ENCODE data around the gene OSTF1. TPM values are rescaled to one million over a fixed set of nuclear protein-coding genes. Genes with fewer than 3 reads are reported as not detected.

Gene OSTF1
- polyA plus RNA-seq, 1 donor from 2014 or later, result 8.8 TPM

DNA sequence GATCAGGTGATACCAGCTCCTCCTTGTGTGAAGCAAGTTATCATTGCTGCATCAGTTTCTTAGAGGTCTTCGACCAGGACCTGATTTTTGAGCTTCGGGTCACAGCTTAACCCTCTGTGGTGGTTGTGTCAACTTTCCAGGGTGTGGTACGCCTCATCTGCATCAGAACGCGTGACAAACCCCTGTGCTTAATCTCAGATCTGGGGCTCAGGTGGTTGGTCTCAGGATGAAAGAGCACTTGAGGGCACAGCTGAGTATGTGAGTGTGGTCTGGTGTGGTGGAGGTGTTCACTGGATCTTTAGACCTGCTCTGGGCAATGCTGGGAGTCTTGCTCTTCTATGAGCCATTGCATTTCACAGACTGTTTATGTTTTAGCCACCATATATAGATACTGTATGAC is 64.1 kb downstream of the OSTF1 start:
- TF ChIP-seq MXI1 (conservative IDR thresholded peaks at IDR 0.05; ENCODE audit: poor library complexity, severe bottlenecking) (no peak), POLR2AphosphoS5 (IDR thresholded peaks at IDR 0.05) (no peak), SMC3 (conservative IDR thresholded peaks at IDR 0.05; ENCODE audit: poor library complexity) (no peak), TAF1 (IDR thresholded peaks at IDR 0.05; ENCODE audit: low read depth) (no peak), EP300 (conservative IDR thresholded peaks at IDR 0.05; ENCODE audit: poor library complexity, severe bottlenecking) (no peak), RAD21 (conservative IDR thresholded peaks at IDR 0.05) (no peak), EZH2 (IDR thresholded peaks at IDR 0.05; ENCODE audit: borderline replicate concordance, insufficient read depth, low read length, poor library complexity, severe bottlenecking) (no peak)
- TF ChIP-seq, protein P1, sequence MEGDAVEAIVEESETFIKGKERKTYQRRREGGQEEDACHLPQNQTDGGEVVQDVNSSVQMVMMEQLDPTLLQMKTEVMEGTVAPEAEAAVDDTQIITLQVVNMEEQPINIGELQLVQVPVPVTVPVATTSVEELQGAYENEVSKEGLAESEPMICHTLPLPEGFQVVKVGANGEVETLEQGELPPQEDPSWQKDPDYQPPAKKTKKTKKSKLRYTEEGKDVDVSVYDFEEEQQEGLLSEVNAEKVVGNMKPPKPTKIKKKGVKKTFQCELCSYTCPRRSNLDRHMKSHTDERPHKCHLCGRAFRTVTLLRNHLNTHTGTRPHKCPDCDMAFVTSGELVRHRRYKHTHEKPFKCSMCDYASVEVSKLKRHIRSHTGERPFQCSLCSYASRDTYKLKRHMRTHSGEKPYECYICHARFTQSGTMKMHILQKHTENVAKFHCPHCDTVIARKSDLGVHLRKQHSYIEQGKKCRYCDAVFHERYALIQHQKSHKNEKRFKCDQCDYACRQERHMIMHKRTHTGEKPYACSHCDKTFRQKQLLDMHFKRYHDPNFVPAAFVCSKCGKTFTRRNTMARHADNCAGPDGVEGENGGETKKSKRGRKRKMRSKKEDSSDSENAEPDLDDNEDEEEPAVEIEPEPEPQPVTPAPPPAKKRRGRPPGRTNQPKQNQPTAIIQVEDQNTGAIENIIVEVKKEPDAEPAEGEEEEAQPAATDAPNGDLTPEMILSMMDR (IDR thresholded peaks at IDR 0.05; ENCODE audit: poor library complexity, severe bottlenecking), result no peak
- TF ChIP-seq, protein P2, sequence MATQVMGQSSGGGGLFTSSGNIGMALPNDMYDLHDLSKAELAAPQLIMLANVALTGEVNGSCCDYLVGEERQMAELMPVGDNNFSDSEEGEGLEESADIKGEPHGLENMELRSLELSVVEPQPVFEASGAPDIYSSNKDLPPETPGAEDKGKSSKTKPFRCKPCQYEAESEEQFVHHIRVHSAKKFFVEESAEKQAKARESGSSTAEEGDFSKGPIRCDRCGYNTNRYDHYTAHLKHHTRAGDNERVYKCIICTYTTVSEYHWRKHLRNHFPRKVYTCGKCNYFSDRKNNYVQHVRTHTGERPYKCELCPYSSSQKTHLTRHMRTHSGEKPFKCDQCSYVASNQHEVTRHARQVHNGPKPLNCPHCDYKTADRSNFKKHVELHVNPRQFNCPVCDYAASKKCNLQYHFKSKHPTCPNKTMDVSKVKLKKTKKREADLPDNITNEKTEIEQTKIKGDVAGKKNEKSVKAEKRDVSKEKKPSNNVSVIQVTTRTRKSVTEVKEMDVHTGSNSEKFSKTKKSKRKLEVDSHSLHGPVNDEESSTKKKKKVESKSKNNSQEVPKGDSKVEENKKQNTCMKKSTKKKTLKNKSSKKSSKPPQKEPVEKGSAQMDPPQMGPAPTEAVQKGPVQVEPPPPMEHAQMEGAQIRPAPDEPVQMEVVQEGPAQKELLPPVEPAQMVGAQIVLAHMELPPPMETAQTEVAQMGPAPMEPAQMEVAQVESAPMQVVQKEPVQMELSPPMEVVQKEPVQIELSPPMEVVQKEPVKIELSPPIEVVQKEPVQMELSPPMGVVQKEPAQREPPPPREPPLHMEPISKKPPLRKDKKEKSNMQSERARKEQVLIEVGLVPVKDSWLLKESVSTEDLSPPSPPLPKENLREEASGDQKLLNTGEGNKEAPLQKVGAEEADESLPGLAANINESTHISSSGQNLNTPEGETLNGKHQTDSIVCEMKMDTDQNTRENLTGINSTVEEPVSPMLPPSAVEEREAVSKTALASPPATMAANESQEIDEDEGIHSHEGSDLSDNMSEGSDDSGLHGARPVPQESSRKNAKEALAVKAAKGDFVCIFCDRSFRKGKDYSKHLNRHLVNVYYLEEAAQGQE (IDR thresholded peaks at IDR 0.05; ENCODE audit: borderline replicate concordance), result no peak
- Histone ChIP-seq H2AFZ (ENCODE audit: low read depth, low read length) (no peak overlapping the region), H4K20me1 (ENCODE audit: insufficient read depth) (no peaks in the 10 kb centered on the region), H3K4me2 (ENCODE audit: low read length) (no peak overlapping the region), H3K36me3 (ENCODE audit: insufficient read depth, low read length) (no peaks in the 10 kb centered on the region), H3F3A (ENCODE audit: insufficient read depth, low read length, poor library complexity, severe bottlenecking) (no peaks in the 10 kb centered on the region), H3K27me3 (ENCODE audit: insufficient read depth, low read depth, low read length) (no peaks in the 10 kb centered on the region), H3K9me3 (ENCODE audit: low read length) (no peaks in the 10 kb centered on the region), H3K79me2 (replicated peaks; ENCODE audit: insufficient read depth, low read length) (no peaks in the 10 kb centered on the region), H3K9me2 (ENCODE audit: insufficient read depth, low read length) (no peaks in the 10 kb centered on the region), H3K27ac (ENCODE audit: low read length) (no peak overlapping the region), H3K4me3 (ENCODE audit: low read length) (no peak overlapping the region), H3K9ac (ENCODE audit: low read length) (no peak overlapping the region)

DNA sequence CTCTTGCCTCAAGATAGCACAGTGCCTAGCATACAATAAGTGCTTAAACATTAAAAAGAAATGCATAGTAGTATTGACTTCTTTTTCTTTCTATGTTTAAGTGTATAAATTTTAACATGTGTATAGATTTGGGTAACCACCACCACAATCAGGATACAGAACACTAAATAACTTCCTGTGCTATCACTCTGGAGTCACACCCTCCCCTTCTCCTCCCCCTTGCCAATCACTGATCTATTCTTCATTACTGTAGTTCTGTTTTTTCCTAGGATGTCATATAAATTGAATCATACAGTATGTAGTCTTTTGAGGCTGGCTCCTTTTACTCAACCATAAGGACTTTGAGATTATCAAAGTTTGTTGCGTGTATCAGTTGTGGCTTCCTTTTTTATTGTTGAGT is 68.5 kb downstream of the OSTF1 start:
- Histone ChIP-seq H3F3A (ENCODE audit: insufficient read depth, low read length, poor library complexity, severe bottlenecking) (no peaks in the 10 kb centered on the region), H2AFZ (ENCODE audit: low read depth, low read length) (no peak overlapping the region), H3K27me3 (ENCODE audit: insufficient read depth, low read depth, low read length) (no peaks in the 10 kb centered on the region), H3K27ac (ENCODE audit: low read length) (no peak overlapping the region), H3K9me2 (ENCODE audit: insufficient read depth, low read length) (no peaks in the 10 kb centered on the region), H4K20me1 (ENCODE audit: insufficient read depth) (no peaks in the 10 kb centered on the region), H3K4me3 (ENCODE audit: low read length) (no peak overlapping the region), H3K79me2 (replicated peaks; ENCODE audit: insufficient read depth, low read length) (no peaks in the 10 kb centered on the region), H3K9ac (ENCODE audit: low read length) (no peak overlapping the region), H3K4me2 (ENCODE audit: low read length) (no peak overlapping the region), H3K36me3 (ENCODE audit: insufficient read depth, low read length) (no peaks in the 10 kb centered on the region), H3K9me3 (ENCODE audit: low read length) (no peaks in the 10 kb centered on the region)
- no peak for TF ChIP-seq POLR2AphosphoS5 (IDR thresholded peaks at IDR 0.05)
- no peak for TF ChIP-seq SMC3 (conservative IDR thresholded peaks at IDR 0.05; ENCODE audit: poor library complexity)
- TF ChIP-seq EP300 (conservative IDR thresholded peaks at IDR 0.05; ENCODE audit: poor library complexity, severe bottlenecking), result no peak
- TF ChIP-seq, protein P2 (IDR thresholded peaks at IDR 0.05; ENCODE audit: borderline replicate concordance), result no peak
- TF ChIP-seq TAF1 (IDR thresholded peaks at IDR 0.05; ENCODE audit: low read depth), result no peak
- TF ChIP-seq RAD21 (conservative IDR thresholded peaks at IDR 0.05), result no peak
- TF ChIP-seq, protein P1 (IDR thresholded peaks at IDR 0.05; ENCODE audit: poor library complexity, severe bottlenecking), result no peak
- TF ChIP-seq EZH2 (IDR thresholded peaks at IDR 0.05; ENCODE audit: borderline replicate concordance, insufficient read depth, low read length, poor library complexity, severe bottlenecking), result no peak
- no peak for TF ChIP-seq MXI1 (conservative IDR thresholded peaks at IDR 0.05; ENCODE audit: poor library complexity, severe bottlenecking)
